ENCODE measurements around the gene STX8. TPM values are rescaled to one million over a fixed set of nuclear protein-coding genes. Genes with fewer than 3 reads are reported as not detected.

The STX8 gene
- total RNA-seq, 1 experiment from 2014 or later: 38.8 TPM

GRCh38 chr17:9564104-9564503 is 11.5 kb downstream of the STX8 start:
- no peak for DNase-seq (ENCODE audit: low read depth, low spot score)
- H4K20me1 ChIP-seq (ENCODE audit: insufficient read depth): no peaks in the 10 kb centered on the region
- no peak overlapping the region for H3K9ac ChIP-seq (ENCODE audit: low read length)
- no peak overlapping the region for H3K27ac ChIP-seq (ENCODE audit: low read depth, low read length)
- ChIA-PET RAD21 (ENCODE audit: low non-redundant PET in 1 of 2, low total read pairs in 2 of 2, uncharacterized antibody in 2 of 2, unreplicated experiment in 2 of 2) (no interaction called here), CTCF (interaction anchor here (0.9 to 1.6 kb wide), 2 partner anchors 9 to 12 kb away, joined by 3 to 5 read pairs; partner anchors contain the start of gene STX8), POLR2A (no interaction called here)
- no peak overlapping the region for H3K4me2 ChIP-seq (ENCODE audit: low read length)
- no peaks in the 10 kb centered on the region for H3K79me2 ChIP-seq (ENCODE audit: insufficient read depth, low read length)
- H3K4me3 ChIP-seq (replicated peaks in 1 of 2; ENCODE audit: low read depth in 1 of 2, low read length in 2 of 2): no peak overlapping the region
- no peak for ATAC-seq
- no peaks in the 10 kb centered on the region for H3K9me3 ChIP-seq (ENCODE audit: control insufficient read depth in 1 of 2, insufficient read depth in 1 of 2, low read depth in 1 of 2, low read length in 2 of 2)
- intact Hi-C loops (cut with micrococcal nuclease): no loop called here
- TF ChIP-seq EZH2phosphoT487 (IDR thresholded peaks at IDR 0.05; ENCODE audit: borderline replicate concordance): no peak
- H3K9me2 ChIP-seq (ENCODE audit: insufficient read depth): no peaks in the 10 kb centered on the region
- BruUV-seq (replicated peaks): no TSS peak
- H2AFZ ChIP-seq (ENCODE audit: low read depth, low read length, poor library complexity, severe bottlenecking): no peak overlapping the region
- no peaks in the 10 kb centered on the region; a peak in 1 of 4 replicates for H3K36me3 ChIP-seq (ENCODE audit: control insufficient read depth in 1 of 2, insufficient read depth in 2 of 2, low read length in 2 of 2)
- no peaks in the 10 kb centered on the region for H3K27me3 ChIP-seq (ENCODE audit: insufficient read depth, low read length)
- no peaks in the 10 kb centered on the region for H3K4me1 ChIP-seq (ENCODE audit: control insufficient read depth in 1 of 2, insufficient read depth in 2 of 2, low read length in 2 of 2)

- DNase-seq (ENCODE audit: low read depth, low spot score) (no peak), ATAC-seq (no peak)
- no peak for TF ChIP-seq CTCF (IDR thresholded peaks at IDR 0.05 in 2 of 3, conservative IDR thresholded peaks at IDR 0.05 in 1 of 3; ENCODE audit: borderline replicate concordance in 1 of 3, insufficient read depth in 1 of 3, low read depth in 2 of 3, low read length in 2 of 3)
- no peak for TF ChIP-seq EZH2phosphoT487 (IDR thresholded peaks at IDR 0.05; ENCODE audit: borderline replicate concordance)
- no peak for TF ChIP-seq YY1 (IDR thresholded peaks at IDR 0.05; ENCODE audit: extremely low read depth, insufficient replicate concordance, low read depth, low read length)
- no peak for TF ChIP-seq SRF (IDR thresholded peaks at IDR 0.05; ENCODE audit: low read depth)
- no peak for TF ChIP-seq CEBPB (IDR thresholded peaks at IDR 0.05; ENCODE audit: low read depth)
- TF ChIP-seq SIN3A (IDR thresholded peaks at IDR 0.05; ENCODE audit: low read depth): no peak
- no peak for TF ChIP-seq EGR1 (IDR thresholded peaks at IDR 0.05; ENCODE audit: low read depth)
- TF ChIP-seq ZFX (IDR thresholded peaks at IDR 0.05): no peak
- TF ChIP-seq EZH2 (IDR thresholded peaks at IDR 0.05): no peak
- no peaks in the 10 kb centered on the region for H3K36me3 ChIP-seq (ENCODE audit: control insufficient read depth in 1 of 2, insufficient read depth in 2 of 2, low read length in 2 of 2)
- BruUV-seq (replicated peaks): no TSS peak
- H3K27me3 ChIP-seq (ENCODE audit: insufficient read depth, low read length): no peaks in the 10 kb centered on the region
- RAD21 ChIA-PET (ENCODE audit: low non-redundant PET in 1 of 2, low total read pairs in 2 of 2, uncharacterized antibody in 2 of 2, unreplicated experiment in 2 of 2): no interaction called here
- no peaks in the 10 kb centered on the region for H3K9me3 ChIP-seq (ENCODE audit: control insufficient read depth in 1 of 2, insufficient read depth in 1 of 2, low read depth in 1 of 2, low read length in 2 of 2)
- no peak overlapping the region for H3K4me2 ChIP-seq (ENCODE audit: low read length)
- no peaks in the 10 kb centered on the region for H3K9me2 ChIP-seq (ENCODE audit: insufficient read depth)
- CTCF ChIA-PET: no interaction called here
- intact Hi-C loops (cut with micrococcal nuclease): no loop called here
- no peaks in the 10 kb centered on the region for H3K4me1 ChIP-seq (ENCODE audit: control insufficient read depth in 1 of 2, insufficient read depth in 2 of 2, low read length in 2 of 2)
- H3K9ac ChIP-seq (ENCODE audit: low read length): no peak overlapping the region
- no peak overlapping the region for H3K4me3 ChIP-seq (replicated peaks in 1 of 2; ENCODE audit: low read depth in 1 of 2, low read length in 2 of 2)
- no peak overlapping the region for H3K27ac ChIP-seq (ENCODE audit: low read depth, low read length)
- no peaks in the 10 kb centered on the region for H4K20me1 ChIP-seq (ENCODE audit: insufficient read depth)
- POLR2A ChIA-PET: no interaction called here
- no peak overlapping the region for H2AFZ ChIP-seq (ENCODE audit: low read depth, low read length, poor library complexity, severe bottlenecking)
- no peaks in the 10 kb centered on the region for H3K79me2 ChIP-seq (ENCODE audit: insufficient read depth, low read length)
These were observed 17.8 kb downstream of the STX8 start for GRCh38 chr17:9557857-9558256.
